Measurements from ENCODE around the gene SDR42E1. TPM values are rescaled to one million over a fixed set of nuclear protein-coding genes. Genes with fewer than 3 reads are reported as not detected.

SDR42E1 gene
- total RNA-seq, 1 donor from 2014 or later, result 7.5 TPM

- H3K4me1 Mint-ChIP-seq, result no peaks in the 10 kb centered on the region
- ATAC-seq (ENCODE audit: low read depth) (no peak), DNase-seq (no peak)
- peaks cover 18% of the 10 kb centered on the region for H3K27me3 Mint-ChIP-seq
- CTCF ChIA-PET, result no interaction called here
- TF ChIP-seq CTCF (IDR thresholded peaks at IDR 0.05), result no peak
- no peak overlapping the region for H3K27ac Mint-ChIP-seq
- no peaks in the 10 kb centered on the region for H3K36me3 Mint-ChIP-seq (ENCODE audit: low read depth)
- H3K9me3 Mint-ChIP-seq, result no peaks in the 10 kb centered on the region
- POLR2A ChIA-PET, result no interaction called here
- no peak overlapping the region for H3K4me3 Mint-ChIP-seq
- intact Hi-C loops (cut with micrococcal nuclease), result no loop called here
These were observed 29.0 kb upstream of the SDR42E1 start for GRCh38 chr16:82040296-82040695.

GRCh38 chr16:82037666-82038065 is 26.4 kb upstream of the SDR42E1 start:
- CTCF ChIA-PET, result no interaction called here
- no peaks in the 10 kb centered on the region for H3K36me3 Mint-ChIP-seq (ENCODE audit: low read depth)
- no peak for TF ChIP-seq CTCF (IDR thresholded peaks at IDR 0.05)
- intact Hi-C loops (cut with micrococcal nuclease), result loop anchor here (10.0 kb wide), 1 partner anchor 197 kb away; no protein-coding TSS in a partner anchor
- H3K4me3 Mint-ChIP-seq, result no peak overlapping the region
- H3K27me3 Mint-ChIP-seq, result peaks cover 21% of the 10 kb centered on the region
- H3K27ac Mint-ChIP-seq, result no peak overlapping the region
- POLR2A ChIA-PET, result no interaction called here
- ATAC-seq (ENCODE audit: low read depth) (no peak), DNase-seq (no peak)
- no peaks in the 10 kb centered on the region for H3K4me1 Mint-ChIP-seq
- H3K9me3 Mint-ChIP-seq, result no peaks in the 10 kb centered on the region

- TF ChIP-seq CTCF (IDR thresholded peaks at IDR 0.05), result no peak
- Mint-ChIP-seq H3K27me3 (peaks cover 25% of the 10 kb centered on the region), H3K4me1 (no peaks in the 10 kb centered on the region), H3K4me3 (no peak overlapping the region), H3K36me3 (ENCODE audit: low read depth) (no peaks in the 10 kb centered on the region), H3K27ac (no peak overlapping the region), H3K9me3 (no peaks in the 10 kb centered on the region)
- ATAC-seq (ENCODE audit: low read depth), result no peak
- POLR2A ChIA-PET, result no interaction called here
- intact Hi-C loops (cut with micrococcal nuclease), result loop anchor here (10.0 kb wide), 1 partner anchor 198 kb away; no protein-coding TSS in a partner anchor
- no peak for DNase-seq
- CTCF ChIA-PET, result no interaction called here
These were observed 26.0 kb upstream of the SDR42E1 start for GRCh38 chr16:82037251-82037650.

GRCh38 chr16:82034981-82035612 is 23.8 kb upstream of the SDR42E1 start, which contains the start of gene HSD17B2:
TSS of gene HSD17B2 (plus strand) at chr16:82035253. CDS start at chr16:82035425, 172 bp downstream.
- Mint-ChIP-seq H3K9me3 (no peaks in the 10 kb centered on the region), H3K4me3 (no peak within 1 kb of the TSS), H3K36me3 (ENCODE audit: low read depth) (no peaks in the 10 kb centered on the region), H3K27ac (no peak within 1 kb of the TSS), H3K4me1 (no peaks in the 10 kb centered on the region), H3K27me3 (peaks cover 35% of the 10 kb centered on the region)
- no peak for TF ChIP-seq CTCF (IDR thresholded peaks at IDR 0.05)
- no peak for DNase-seq
- ATAC-seq (ENCODE audit: low read depth), result no peak
- ChIA-PET POLR2A (no interaction called here), CTCF (no interaction called here)
- intact Hi-C loops (cut with micrococcal nuclease), result loop anchor here (10.0 kb wide), 1 partner anchor 200 kb away; no protein-coding TSS in a partner anchor

GRCh38 chr16:82033683-82034300 is 22.5 kb upstream of the SDR42E1 start:
- H3K36me3 Mint-ChIP-seq (ENCODE audit: low read depth), result no peaks in the 10 kb centered on the region
- intact Hi-C loops (cut with micrococcal nuclease), result loop anchor here (10.0 kb wide), 1 partner anchor 201 kb away; no protein-coding TSS in a partner anchor
- no peaks in the 10 kb centered on the region for H3K9me3 Mint-ChIP-seq
- ChIA-PET CTCF (no interaction called here), POLR2A (no interaction called here)
- no peaks in the 10 kb centered on the region for H3K4me1 Mint-ChIP-seq
- no peak overlapping the region for H3K27ac Mint-ChIP-seq
- ATAC-seq (ENCODE audit: low read depth) (no peak), DNase-seq (no peak)
- no peak overlapping the region for H3K4me3 Mint-ChIP-seq
- peaks cover 25% of the 10 kb centered on the region for H3K27me3 Mint-ChIP-seq
- no peak for TF ChIP-seq CTCF (IDR thresholded peaks at IDR 0.05)

All from activated B cell treated with CpG ODN at 0.5 μM for 24 hours (primary cell).